ENCODE data around the gene CELSR1.

The CELSR1 gene

DNA sequence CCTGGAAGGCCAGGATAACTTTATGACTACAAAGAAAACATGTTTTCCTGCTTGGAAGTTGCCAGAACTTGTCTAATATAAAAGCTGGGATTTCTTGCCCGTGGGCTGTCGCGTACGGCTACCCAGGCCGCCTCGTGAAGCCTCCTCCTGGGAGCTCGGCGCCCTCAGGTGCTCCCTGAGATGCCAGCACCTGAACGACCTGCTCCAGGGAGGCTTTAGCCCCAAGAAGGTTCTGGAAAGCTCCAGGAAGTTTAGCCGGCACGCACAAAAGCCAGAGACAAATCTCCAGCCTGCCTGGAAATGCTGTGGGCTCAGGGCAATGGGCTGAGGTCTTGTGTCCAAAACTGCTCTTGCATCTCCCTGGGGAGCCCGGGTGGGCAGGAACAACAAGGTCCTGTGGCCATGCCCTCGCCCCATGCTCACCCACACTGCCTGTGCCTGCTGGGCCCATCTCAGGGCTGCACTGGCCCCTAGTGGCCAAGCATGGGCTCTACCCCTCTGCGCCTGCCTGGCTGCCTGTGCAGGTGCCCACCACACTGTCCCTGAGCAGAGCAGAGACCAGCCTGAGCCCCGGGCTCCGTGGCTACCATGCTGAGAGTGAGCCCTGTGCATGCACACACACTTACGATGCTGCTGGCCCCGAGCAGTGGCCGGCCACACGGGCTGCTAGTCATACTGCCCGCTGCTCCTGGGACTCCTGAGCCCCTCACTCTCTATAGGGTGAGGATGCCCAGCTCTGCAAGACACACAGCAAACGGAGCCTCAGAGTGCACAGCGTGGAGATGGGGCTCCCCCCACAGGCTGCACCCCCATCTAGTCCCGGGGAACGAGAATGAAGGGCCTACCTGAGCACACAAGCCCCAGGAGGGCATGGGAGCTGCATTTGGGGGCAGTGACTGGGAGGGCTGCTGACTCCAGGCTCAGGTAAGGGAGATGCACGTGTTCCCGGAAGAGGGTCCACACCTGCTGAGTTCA lies 4.9 kb upstream of the CELSR1 start:
- no peak overlapping the region for H3K4me3 ChIP-seq (ENCODE audit: control insufficient read depth, low read depth, low read length)
- TF ChIP-seq, protein P1, sequence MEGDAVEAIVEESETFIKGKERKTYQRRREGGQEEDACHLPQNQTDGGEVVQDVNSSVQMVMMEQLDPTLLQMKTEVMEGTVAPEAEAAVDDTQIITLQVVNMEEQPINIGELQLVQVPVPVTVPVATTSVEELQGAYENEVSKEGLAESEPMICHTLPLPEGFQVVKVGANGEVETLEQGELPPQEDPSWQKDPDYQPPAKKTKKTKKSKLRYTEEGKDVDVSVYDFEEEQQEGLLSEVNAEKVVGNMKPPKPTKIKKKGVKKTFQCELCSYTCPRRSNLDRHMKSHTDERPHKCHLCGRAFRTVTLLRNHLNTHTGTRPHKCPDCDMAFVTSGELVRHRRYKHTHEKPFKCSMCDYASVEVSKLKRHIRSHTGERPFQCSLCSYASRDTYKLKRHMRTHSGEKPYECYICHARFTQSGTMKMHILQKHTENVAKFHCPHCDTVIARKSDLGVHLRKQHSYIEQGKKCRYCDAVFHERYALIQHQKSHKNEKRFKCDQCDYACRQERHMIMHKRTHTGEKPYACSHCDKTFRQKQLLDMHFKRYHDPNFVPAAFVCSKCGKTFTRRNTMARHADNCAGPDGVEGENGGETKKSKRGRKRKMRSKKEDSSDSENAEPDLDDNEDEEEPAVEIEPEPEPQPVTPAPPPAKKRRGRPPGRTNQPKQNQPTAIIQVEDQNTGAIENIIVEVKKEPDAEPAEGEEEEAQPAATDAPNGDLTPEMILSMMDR (conservative IDR thresholded peaks at IDR 0.05; ENCODE audit: control insufficient read depth, insufficient read depth, low read depth, low read length) = peak; percentile 87
- peak; percentile 52 for DNase-seq (ENCODE audit: low read depth)

DNA sequence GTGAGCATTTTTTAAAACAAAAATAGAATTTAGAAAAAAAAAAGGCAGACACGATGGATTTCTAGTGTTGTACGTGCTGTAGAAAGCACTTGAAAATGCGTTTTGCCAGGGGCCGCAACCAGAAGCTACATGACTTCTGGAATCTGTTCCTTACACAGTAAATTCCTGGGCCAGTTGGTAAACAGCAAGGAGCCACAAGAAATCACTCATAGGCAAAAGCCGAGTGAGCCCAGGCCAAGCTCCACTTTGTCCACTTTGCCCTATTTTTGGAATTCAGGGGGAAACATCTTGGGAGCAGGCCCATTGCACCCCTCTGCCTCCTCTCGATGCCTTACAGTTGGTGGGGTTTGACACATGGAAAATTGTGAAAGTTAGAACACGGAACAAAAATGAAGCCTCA lies 4.1 kb upstream of the CELSR1 start:
- no peak for DNase-seq (ENCODE audit: low read depth)

DNA sequence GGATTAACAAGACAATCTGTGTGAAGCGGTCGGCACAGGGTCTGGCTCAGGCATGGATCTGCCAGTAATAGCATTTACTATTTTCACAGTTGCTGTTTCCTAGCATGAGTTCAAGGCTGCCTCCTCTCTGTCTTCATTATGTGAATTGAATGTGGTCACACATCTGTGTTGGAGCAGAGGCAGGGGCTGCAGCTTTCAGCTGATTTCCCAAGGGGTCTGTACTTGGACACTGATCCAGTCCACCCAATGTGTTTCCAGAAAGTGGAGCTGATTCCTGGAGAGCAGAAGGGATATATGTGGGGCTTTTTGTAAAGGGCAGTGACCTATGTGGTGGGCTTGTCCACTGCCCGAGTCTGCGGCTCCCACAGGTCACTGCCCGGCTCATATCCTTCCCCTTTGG lies 3.5 kb upstream of the CELSR1 start:
- TF ChIP-seq, protein P1 (conservative IDR thresholded peaks at IDR 0.05; ENCODE audit: control insufficient read depth, insufficient read depth, low read depth, low read length) = no peak
- no peak overlapping the region for H3K4me3 ChIP-seq (ENCODE audit: control insufficient read depth, low read depth, low read length)
- no peak for DNase-seq (ENCODE audit: low read depth)

More for the DNA sequence above, 4.1 kb upstream of the CELSR1 start:
- TF ChIP-seq, protein P1 (conservative IDR thresholded peaks at IDR 0.05; ENCODE audit: control insufficient read depth, insufficient read depth, low read depth, low read length) = no peak
- H3K4me3 ChIP-seq (ENCODE audit: control insufficient read depth, low read depth, low read length) = no peak overlapping the region

DNA sequence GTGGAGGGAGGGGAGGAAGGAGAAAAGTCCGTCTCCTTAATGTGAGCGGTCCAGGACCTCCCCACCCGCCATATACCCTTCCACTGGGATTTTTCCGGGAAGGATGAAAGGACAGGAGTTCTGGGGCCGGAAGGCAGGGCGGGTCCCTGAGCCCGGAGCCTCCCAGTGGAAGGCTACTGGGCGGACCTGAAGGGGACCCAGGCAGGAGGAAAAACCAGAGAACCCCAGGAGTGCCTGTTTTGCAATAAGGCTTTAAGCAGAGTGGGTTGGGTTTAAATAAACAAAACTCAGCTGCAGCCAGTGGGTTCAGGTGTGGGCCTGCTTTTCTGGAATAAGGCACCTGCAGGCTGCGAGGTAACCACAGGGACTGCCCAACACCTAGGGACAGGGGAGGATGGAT lies 1.7 kb upstream of the CELSR1 start:
- no peak overlapping the region for H3K4me3 ChIP-seq (ENCODE audit: control insufficient read depth, low read depth, low read length)
- DNase-seq (ENCODE audit: low read depth) = no peak

DNA sequence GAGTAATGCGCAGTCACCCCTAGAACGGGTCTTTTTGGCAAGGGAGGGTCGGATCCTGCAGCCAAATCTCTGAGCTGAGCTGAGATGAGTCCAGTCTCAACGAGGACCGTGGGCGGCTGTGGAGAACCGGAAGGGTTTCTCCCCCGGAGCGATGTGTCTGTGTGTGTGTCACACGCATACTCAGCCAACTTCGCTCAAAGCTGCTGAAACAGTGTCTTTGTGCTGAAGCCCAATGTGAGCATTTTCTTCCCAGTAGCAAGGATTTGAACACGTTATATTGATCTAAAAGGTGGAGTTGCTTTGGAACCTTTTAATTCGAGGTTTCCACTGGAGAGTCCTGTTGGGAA lies 1.4 kb upstream of the CELSR1 start:
- TF ChIP-seq, protein P1 (conservative IDR thresholded peaks at IDR 0.05; ENCODE audit: control insufficient read depth, insufficient read depth, low read depth, low read length) = no peak
- peak; percentile 61 for DNase-seq (ENCODE audit: low read depth)
- no peak overlapping the region for H3K4me3 ChIP-seq (ENCODE audit: control insufficient read depth, low read depth, low read length)

More for the DNA sequence above, 1.7 kb upstream of the CELSR1 start:
- TF ChIP-seq, protein P1 (conservative IDR thresholded peaks at IDR 0.05; ENCODE audit: control insufficient read depth, insufficient read depth, low read depth, low read length) = no peak

DNA sequence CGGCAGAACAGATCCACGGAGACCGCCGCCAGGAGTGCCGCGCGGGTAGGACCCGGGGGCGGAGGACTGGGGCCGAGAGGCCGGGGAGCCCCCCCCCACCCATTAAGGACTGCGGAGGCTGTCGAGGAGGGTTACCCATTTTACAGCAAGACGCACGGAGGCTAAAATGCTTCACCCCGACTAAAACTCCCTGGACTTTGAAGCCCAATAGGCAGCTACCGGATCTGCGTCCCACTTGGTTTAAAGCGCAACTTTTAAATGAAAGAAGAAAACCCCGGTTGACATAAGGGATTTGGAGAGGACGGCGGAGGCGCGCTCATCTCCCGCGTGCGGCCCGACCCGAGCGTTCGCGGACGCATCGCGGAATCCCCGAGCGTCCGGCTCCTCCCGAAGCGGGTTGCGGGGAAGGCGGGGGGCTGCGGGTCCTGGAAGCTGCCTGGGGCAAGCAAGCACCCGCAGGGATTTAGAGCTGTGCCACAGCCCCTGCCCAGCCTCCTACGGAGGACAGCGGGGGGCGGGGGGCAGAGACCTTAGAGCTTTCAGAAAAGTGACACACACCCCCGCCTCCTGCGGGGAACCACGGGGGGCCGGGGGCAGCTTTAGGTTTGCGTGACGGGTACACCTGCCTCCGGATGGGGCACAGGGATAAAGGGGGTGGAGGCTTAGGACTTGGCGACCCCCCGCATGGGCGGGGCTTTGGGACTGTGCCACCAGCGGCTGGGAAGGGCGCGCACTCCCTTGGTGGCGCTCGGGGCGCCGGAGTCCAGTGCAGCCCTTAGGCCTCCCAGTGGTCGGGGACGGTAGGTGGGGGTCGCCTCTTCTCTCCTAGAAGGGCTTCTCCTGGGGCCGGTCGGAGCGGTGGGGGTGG lies 760 bp upstream of the CELSR1 start:
- peak; percentile 17 for DNase-seq (ENCODE audit: low read depth)
- TF ChIP-seq, protein P1 (conservative IDR thresholded peaks at IDR 0.05; ENCODE audit: control insufficient read depth, insufficient read depth, low read depth, low read length) = no peak
- H3K4me3 ChIP-seq (ENCODE audit: control insufficient read depth, low read depth, low read length) = no peak overlapping the region
